Activated B cell treated with CpG ODN at 0.5 μM for 24 hours (primary cell): ENCODE data around the gene FOS. TPM values are rescaled to one million over a fixed set of nuclear protein-coding genes. Genes with fewer than 3 reads are reported as not detected.

Experiments
- ATAC-seq: fragments of 200-7000 bp; cut with Tn5 transposase; one replicate; pipeline ENCODE4 v1.10.0; 2021; ENCODE audit warnings: low read depth, mild to moderate bottlenecking, moderate library complexity
- CTCF ChIA-PET: fragments of 350-600 bp; sonication (Branson Sonifier 250); formaldehyde crosslinking; loops from one replicate; lab custom pipeline; 2021; ENCODE audit warnings: antibody characterized with exemption; lab: Charles Lee
- POLR2A ChIA-PET: fragments of 350-600 bp; sonication (Branson Sonifier 250); formaldehyde crosslinking; loops from one replicate; lab custom pipeline; 2021; ENCODE audit warnings: antibody characterized with exemption; lab: Charles Lee
- DNase-seq: peaks from one replicate; pipeline ENCODE4 v3.0.0; 2022
- H3K27ac Mint-ChIP-seq: one replicate; pipeline ENCODE4 v1.8.0; 2020; ENCODE audit warnings: mixed read lengths
- H3K27me3 Mint-ChIP-seq: one replicate; pipeline ENCODE4 v1.8.0; 2021; ENCODE audit warnings: mixed read lengths
- H3K36me3 Mint-ChIP-seq: one replicate; pipeline ENCODE4 v1.8.0; 2021; ENCODE audit warnings: low read depth, mixed read lengths
- H3K4me1 Mint-ChIP-seq: one replicate; pipeline ENCODE4 v1.8.0; 2021; ENCODE audit warnings: mixed read lengths
- H3K4me3 Mint-ChIP-seq: one replicate; pipeline ENCODE4 v1.8.0; 2020; ENCODE audit warnings: mild to moderate bottlenecking, mixed read lengths
- H3K9me3 Mint-ChIP-seq: one replicate; pipeline ENCODE4 v1.8.0; 2020; ENCODE audit warnings: mixed read lengths
- intact Hi-C: fragments of 100-400 bp; cut with micrococcal nuclease; formaldehyde crosslinking; loops from one replicate; pipeline ENCODE4 v1.15.1; 2024
- total RNA-seq: library from RNA; stranded (reverse); gene quantifications from 2 replicates; pipeline ENCODE4 v1.2.3, GENCODE V29; 2022
- TF ChIP-seq, protein P1 (sequence below): fragments of 200-600 bp; IDR thresholded peaks from one replicate; pipeline ENCODE4 v1.8.0; 2022; ENCODE audit warnings: antibody characterized with exemption, mild to moderate bottlenecking

FOS gene
- total RNA-seq, 1 donor from 2014 or later: 37.8 TPM

DNA sequence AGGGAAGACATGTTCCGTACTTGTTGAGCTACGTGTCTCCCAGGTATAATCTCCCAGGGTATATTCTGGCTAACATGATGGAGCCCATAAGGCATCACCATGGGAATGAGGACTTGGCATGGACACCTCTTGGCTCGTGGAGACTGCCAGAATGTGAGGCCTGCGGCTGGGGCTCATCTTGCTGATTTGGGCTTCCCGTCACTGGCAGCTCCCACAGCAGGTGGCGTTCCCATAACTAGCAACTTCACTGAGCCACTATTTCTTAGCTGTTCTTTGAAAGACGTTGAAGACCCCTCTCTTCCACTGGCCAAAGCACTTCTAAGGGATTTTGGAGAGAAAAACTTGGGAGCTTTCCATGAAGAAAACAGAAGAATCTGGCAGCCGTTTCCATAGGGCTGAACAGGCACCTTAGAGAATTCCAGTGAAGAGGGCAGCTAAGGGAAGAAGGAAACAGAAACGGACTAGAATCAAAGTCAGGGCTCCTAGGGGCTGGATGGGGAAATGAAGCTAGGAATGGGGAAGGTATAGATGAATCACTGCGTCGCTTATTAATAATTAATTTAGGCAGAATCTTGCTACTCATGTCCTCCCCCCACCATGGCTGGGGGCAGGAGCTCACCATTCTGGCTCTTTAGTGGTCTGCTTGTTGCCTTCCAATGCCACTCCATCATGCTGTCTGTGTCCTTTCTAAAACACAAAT, 39.7 kb upstream of the FOS start:
- no peaks in the 10 kb centered on the region for H3K27me3 Mint-ChIP-seq
- no peaks in the 10 kb centered on the region for H3K36me3 Mint-ChIP-seq
- TF ChIP-seq, protein P1, sequence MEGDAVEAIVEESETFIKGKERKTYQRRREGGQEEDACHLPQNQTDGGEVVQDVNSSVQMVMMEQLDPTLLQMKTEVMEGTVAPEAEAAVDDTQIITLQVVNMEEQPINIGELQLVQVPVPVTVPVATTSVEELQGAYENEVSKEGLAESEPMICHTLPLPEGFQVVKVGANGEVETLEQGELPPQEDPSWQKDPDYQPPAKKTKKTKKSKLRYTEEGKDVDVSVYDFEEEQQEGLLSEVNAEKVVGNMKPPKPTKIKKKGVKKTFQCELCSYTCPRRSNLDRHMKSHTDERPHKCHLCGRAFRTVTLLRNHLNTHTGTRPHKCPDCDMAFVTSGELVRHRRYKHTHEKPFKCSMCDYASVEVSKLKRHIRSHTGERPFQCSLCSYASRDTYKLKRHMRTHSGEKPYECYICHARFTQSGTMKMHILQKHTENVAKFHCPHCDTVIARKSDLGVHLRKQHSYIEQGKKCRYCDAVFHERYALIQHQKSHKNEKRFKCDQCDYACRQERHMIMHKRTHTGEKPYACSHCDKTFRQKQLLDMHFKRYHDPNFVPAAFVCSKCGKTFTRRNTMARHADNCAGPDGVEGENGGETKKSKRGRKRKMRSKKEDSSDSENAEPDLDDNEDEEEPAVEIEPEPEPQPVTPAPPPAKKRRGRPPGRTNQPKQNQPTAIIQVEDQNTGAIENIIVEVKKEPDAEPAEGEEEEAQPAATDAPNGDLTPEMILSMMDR: no peak
- H3K27ac Mint-ChIP-seq: no peak overlapping the region
- no peaks in the 10 kb centered on the region for H3K9me3 Mint-ChIP-seq
- DNase-seq (no peak), ATAC-seq (no peak)
- no peaks in the 10 kb centered on the region for H3K4me1 Mint-ChIP-seq
- ChIA-PET POLR2A (interaction anchor here (0.6 kb wide), 1 partner anchor 112 kb away, joined by 3 read pairs; the partner anchor contains the start of gene NEK9), CTCF (no interaction called here)
- no peak overlapping the region for H3K4me3 Mint-ChIP-seq
- intact Hi-C loops: loop anchor here (5.0 kb wide), 1 partner anchor 42 kb away; no protein-coding TSS in a partner anchor

DNA sequence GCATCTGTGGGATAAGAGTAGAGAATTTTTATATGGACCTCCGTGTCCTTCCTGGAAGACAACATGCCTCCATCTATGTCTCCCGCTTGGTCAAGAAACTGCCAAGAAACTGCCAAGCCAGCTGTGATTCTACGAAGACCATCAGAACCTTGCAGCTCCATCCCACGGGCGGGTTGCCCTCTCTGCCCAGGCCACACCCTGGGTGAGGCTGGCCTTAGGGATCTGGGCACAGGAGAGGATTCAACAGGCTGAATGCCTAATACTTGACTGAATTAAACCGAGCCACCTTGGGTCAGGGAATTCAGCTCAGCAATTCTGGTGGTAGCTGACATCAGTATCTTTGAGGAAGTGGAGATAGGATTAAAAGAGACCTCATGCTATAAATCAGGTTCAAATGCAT, 37.8 kb upstream of the FOS start:
- H3K36me3 Mint-ChIP-seq: no peaks in the 10 kb centered on the region
- H3K27ac Mint-ChIP-seq: no peak overlapping the region
- TF ChIP-seq, protein P1: no peak
- no peaks in the 10 kb centered on the region for H3K27me3 Mint-ChIP-seq
- no peak overlapping the region for H3K4me3 Mint-ChIP-seq
- CTCF ChIA-PET: no interaction called here
- no peaks in the 10 kb centered on the region for H3K9me3 Mint-ChIP-seq
- DNase-seq: no peak
- POLR2A ChIA-PET: no interaction called here
- intact Hi-C loops: no loop called here
- ATAC-seq: no peak
- H3K4me1 Mint-ChIP-seq: no peaks in the 10 kb centered on the region

DNA sequence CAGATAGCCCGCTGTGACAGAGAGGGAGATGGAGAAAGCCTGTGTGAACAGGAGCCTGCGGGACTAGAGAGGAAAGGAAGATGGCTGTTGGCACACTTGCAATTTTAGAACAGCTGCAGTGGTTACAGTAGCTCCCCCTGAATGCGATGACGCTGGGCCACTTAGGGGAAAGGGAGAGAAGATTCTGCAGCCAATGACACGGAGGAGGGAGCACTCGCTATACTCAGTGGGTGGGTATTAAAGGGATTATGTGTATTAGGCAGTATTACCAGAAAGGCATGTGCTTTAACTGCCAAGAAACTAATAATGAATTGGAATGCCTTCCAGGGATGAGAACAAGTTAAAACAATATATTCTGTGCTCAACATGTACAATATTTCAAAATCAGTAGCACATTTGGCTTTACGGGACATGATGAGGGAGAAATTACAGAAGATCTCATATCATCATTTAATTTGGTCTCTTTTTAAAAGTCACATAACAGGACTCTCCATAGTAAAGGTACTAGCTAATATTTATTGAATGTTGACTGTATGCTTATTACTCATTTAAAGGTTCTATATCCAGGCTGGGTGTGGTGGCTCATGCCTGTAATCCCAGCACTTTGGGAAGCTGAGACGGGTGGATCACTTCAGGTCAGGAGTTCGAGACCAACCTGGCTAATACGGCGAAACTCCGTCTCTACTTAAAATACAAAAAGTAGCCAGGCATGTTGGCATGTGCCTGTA, 35.9 kb upstream of the FOS start:
- ChIA-PET CTCF (no interaction called here), POLR2A (no interaction called here)
- H3K27ac Mint-ChIP-seq: no peak overlapping the region
- H3K4me1 Mint-ChIP-seq: peaks cover 8% of the 10 kb centered on the region
- no peaks in the 10 kb centered on the region for H3K36me3 Mint-ChIP-seq
- DNase-seq (no peak), ATAC-seq (no peak)
- no peak overlapping the region for H3K4me3 Mint-ChIP-seq
- intact Hi-C loops: no loop called here
- no peaks in the 10 kb centered on the region for H3K9me3 Mint-ChIP-seq
- no peaks in the 10 kb centered on the region for H3K27me3 Mint-ChIP-seq
- TF ChIP-seq, protein P1: no peak

DNA sequence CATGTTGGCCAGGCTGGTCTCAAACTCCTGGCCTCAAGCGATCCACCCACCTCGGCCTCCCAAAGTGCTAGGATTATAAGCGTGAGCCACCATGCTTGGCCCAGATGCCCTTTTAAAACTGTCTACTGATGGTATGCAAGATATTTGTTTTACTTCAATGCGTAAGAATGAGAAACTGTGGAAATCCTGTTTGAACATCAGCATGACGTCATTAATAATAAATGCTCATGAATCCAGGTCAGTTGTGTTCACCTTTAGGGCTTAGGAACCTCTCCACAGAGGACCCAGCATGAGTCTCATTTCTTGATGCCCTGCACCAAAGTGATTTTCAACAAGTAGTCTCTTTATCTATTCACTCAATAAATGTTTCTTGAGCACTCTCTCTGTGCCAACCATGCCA, 34.5 kb upstream of the FOS start:
- Mint-ChIP-seq H3K9me3 (no peaks in the 10 kb centered on the region), H3K27me3 (no peaks in the 10 kb centered on the region), H3K36me3 (no peaks in the 10 kb centered on the region), H3K4me1 (peaks cover 17% of the 10 kb centered on the region), H3K4me3 (no peak overlapping the region), H3K27ac (no peak overlapping the region)
- ATAC-seq: no peak
- TF ChIP-seq, protein P1: no peak
- no peak for DNase-seq
- ChIA-PET CTCF (no interaction called here), POLR2A (no interaction called here)
- intact Hi-C loops: no loop called here

DNA sequence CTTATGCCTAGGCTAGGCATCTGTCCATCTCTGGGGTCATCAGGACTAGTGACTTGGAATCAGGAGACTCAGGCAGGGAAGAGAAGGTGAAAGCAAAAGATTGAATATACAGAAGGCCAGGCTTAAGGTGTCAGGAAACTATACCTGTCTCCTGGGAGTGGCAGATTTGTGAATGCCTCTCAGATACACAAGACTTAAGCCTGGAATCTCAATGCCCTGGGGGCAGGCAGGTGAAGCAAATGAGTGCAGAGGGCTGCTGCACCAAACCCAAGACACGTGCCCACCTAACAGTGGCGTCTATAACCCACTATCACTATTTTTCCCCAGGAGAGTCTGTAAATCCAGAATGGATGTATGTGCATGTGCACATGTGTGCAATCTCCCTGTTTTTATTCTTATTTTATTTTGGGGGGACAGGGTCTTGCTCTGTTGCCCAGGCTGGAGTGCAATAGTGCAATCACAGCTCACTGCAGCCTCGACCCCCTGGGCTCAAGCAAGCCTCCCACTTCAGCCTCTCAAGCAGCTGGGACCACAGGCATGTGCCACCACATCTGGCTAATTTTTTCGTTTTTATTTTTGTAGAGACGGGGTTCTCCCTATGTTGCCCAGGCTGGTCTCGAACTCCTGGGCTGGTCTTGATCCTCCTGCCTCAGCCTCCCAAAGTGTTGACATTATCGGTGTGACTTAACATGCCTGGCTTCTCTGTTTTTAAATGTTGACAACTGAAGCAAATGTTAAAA, 31.9 kb upstream of the FOS start:
- no peak for ATAC-seq
- H3K4me1 Mint-ChIP-seq: peaks cover 26% of the 10 kb centered on the region
- H3K27me3 Mint-ChIP-seq: no peaks in the 10 kb centered on the region
- TF ChIP-seq, protein P1: no peak
- intact Hi-C loops: loop anchor here (2.0 kb wide), 1 partner anchor 16 kb away; no protein-coding TSS in a partner anchor
- no peak overlapping the region for H3K4me3 Mint-ChIP-seq
- no peak overlapping the region for H3K27ac Mint-ChIP-seq
- H3K9me3 Mint-ChIP-seq: no peaks in the 10 kb centered on the region
- ChIA-PET CTCF (no interaction called here), POLR2A (interaction anchor here (3.0 kb wide), 1 partner anchor 12 kb away, joined by 8 read pairs; no protein-coding TSS in a partner anchor)
- no peak for DNase-seq
- no peaks in the 10 kb centered on the region for H3K36me3 Mint-ChIP-seq
